NCI-H1436 treated with DMSO at 0.1 percent for 48 hours (cell line): ENCODE data around the gene SLC39A8.
"Not testable (repeated sequence)": the region's sequence is repeated elsewhere in the genome, so short reads cannot be mapped to it uniquely, and the experiment has no call there.

Experiments used
- DNase-seq: peaks from one replicate; lab custom pipeline; 2025; lab: John Stamatoyannopoulos, UW

Gene SLC39A8

DNA sequence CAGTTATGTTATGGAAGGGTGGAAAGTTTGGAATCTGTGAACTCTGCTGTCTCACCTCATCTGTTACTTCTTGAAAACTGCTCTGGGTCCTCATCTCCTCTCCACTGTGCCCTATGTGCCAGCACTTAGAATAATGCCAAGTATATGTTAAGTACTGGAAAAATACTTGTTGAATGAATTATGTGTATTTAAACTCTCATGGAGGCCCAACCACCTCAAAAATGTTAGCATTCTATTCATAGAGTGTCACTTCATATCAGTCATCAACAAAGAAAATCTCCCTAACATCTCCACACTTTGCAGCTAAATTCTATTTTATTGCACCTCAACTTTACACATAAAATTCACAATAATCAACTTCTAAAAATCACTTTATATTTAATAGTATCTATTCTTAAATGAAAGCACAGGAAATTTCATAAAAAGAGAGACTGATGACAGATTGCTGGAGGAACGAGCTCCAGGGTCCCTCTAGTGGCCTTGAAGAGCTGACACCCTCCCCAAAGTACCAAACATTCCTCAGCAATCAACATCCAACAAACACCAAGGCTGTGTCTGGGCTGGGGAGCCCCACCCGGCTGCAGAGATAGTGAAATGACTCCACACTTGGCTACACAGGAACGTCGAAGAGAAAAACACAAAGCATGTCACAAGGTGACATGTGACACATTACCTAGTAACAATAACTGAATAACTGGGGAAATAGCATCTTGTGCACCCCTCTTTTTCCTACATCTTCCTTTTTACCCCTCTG lies 45.8 kb downstream of the SLC39A8 start:
- no peak for DNase-seq

DNA sequence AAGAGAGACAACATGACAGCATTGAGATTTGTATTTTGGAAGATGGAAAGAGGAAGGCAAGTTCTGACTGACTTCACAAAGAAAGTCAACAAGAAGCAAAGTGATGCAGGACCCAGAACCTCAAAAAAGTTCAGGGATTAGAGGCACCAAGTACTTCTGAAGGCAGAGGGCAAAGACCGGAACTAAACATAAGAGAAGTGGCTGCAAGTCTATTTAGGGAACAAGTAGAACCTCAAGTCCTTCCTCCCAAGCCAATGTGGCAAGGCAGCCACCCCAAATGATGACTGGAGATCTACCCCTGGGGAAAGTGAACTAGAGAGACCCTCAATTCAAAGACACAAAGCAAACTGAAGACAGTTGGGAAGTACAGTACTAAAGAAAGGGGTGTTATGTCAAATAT lies 46.6 kb downstream of the SLC39A8 start:
- DNase-seq = no peak

DNA sequence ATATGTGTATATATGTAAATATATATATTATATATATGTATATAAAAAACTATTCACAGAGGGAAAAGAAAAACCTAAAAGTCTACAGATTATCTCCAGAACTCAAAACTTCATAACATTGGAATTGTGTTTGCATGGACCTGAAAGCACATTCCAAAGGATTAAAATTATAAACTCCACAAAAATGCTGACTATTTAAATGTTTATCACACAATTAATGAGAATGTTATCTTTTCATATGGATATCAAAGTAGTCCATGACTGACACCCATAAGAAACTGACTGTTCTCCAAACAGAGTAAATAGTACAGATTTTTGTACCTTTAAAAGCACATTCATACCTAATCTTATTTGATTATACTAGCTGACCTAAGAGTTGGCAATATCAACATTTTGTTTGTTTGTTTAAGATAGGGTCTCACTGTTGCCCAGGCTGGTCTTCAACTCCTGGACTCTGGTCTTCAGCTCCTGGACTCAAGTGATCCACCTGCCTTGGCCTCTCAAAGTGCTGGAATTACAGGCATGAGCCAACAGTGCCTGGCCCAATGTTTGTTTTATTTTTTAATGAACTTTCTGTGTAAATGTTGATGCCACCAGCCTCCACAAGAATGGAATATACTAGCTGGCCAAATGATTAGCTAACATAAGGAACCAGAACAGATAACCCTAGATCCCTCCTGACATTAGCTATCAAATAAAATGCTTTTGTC lies 50.0 kb downstream of the SLC39A8 start:
- no peak for DNase-seq

DNA sequence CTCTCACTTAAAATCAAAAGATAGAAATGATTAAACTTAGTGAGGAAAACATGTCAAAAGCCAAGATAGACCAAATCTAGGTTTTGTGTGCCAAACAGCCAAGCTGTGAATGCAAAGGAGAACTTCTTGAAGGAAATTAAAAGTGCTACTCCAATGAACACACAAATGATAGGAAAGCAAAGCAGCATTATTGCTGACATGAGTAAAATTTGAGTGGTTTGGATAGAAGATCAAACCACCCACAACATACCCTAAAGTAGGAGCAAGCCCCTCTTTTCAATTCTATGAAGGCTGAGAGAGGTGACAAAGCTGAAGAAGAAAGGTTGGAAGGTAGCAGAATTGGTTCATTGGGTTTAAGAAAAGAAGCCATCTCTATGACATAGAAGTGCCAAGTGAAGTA lies 56.8 kb downstream of the SLC39A8 start:
- DNase-seq = no peak

DNA sequence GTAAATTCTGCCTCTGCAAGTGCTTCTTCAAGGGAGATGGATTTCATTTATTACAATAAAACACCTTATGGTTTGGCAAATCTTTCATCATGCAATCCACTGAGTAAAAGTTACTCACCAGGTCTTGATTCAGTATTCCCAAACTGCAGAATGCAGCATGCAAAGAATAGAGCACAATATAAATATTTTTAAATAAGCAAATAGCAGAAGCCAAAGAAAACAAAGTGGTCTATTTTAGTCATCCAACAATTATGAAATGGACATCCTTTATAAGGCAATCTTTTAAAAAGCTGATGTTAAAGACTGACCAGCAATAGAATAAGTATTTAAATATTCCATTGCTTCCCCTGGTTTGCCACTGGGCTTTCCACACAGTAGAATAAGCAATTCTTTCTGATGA lies 59.5 kb downstream of the SLC39A8 start:
- no peak for DNase-seq

DNA sequence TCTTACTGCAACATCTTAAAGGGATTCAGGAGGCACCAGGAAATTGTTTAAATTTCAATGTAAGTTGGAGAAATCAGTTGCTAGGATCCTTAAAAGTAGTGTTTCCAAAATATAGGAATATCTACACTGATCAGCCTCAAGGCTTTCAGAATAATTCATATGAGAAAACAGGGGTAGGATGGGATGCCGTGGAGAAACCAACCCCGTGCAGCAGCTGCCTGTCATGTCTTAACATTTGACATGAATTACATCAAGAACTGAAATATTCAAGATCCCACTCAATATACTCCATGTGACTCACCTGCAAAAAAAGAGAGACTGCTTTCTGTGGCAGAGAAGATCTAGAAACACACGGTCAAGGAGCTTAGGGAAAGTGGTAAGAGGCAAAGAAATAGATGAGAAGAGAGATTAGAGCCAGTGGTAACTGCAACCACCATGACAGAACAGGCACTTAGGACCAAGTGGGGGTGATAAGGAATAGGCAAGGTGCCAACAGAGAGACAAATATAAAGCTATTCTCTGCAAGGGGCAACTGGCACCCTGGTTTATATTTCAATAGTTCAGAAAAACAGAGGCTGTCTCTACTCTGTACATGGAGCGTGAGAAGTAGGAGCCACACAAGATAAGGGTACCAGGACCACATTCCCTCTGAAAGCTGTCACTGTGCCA lies 64.0 kb downstream of the SLC39A8 start:
- DNase-seq = no peak

DNA sequence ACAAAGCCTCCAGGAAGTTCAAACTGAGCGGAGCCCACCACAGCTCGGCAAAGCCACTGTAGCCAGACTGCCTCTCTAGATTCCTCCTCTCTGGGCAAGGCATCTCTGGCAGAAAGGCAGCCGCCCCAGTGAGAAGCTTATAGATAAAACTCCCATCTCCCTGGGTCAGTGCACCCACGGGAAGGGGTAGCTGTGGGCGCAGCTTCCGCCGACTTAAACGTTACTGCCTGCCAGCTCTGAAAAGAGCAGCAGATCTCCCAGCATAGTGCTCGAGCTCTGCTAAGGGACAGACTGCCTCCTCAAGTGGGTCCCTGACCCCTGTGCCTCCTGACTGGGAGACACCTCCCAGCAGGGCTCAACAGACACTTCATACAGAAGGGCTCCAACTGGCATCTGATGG lies 72.0 kb downstream of the SLC39A8 start:
- not testable (repeated sequence) for DNase-seq

DNA sequence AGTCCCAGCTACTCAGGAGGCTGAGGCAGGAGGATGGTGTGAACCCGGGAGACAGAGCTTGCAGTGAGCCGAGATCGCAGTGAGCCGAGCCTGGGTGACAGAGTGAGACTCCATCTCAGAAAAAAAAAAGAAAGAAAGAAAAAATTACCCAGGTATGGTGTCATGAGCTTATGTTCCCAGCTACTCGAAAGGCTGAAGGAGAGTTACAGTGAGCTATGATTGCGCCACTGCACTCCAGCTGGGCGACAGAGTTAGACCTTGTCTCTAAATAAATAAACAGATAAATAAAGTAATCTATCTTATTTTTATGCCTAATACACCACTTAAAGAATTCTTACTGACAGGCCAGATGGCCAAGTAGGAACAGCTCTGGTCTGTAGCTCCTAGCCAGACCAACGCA lies 73.0 kb downstream of the SLC39A8 start:
- DNase-seq = no peak

DNA sequence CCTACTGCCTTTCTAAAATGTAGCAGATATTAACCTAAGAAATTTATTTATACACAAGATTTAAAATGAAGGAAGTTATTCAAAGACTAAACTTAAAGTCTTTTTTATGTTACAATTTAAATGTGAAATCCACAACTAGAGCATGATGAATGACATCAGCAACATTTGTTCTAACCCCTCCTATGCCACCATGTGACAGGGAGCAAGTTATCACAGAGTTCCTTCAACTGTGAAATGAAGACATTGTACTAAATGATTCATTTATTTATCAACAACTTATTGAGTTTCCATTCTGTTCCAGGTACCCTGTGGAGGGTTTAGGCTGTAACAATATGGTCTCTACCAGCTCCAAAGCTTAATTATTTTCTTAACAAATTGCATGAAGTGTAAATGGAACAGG lies 76.9 kb downstream of the SLC39A8 start:
- DNase-seq = no peak

DNA sequence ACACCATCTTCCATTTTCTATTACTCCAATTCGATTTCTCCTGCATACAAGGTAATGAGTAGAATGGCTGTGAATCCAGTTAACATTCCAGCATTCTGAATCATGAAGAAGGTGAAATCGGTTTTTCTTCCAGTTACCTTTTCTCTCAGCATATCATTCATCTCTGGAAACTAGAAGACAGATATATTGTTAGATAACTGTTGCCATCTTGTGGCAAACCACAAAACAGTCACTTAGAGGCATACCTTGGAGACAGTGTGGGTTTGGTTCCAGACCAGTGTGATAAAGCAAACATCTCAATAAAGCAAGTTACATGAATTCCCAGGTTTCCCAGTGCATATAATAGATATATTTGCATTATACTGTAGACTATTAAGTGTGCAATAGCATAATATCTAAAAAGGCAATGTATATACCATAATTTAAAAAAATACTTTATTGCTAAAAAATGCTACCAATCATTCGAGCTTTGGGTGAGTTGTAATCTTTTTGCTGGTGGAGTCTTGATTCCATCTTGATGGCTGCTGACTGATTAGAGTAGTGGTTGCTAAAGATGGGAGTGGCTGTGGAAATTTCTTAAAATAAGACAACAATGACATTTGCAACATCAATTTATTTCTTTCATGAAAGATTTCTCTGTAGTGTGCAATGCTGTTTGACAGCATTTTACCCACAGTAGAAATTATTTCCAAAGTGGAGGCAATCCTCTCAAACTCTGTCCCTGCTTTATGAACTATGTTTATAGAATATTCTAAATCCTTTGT lies 82.1 kb downstream of the SLC39A8 start:
- DNase-seq = no peak

DNA sequence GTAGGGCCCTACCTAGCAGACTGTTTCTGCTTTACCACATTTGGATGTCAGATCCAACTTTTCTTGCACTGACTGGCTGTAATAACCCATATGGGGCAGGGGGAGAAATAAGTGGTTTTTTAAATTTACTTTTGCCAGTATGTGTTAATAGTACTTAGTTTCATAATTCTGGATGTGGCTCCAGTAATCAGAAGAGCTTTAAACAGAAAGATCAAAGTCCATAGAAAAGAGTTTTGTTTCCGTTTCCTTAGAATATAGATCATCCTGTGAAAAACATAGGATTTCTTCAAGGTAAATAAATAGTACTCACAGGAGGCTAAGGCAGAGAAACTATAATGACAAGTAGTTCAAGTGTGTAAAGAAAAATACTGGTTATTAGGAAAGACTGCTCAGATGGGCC lies 85.6 kb downstream of the SLC39A8 start:
- no peak for DNase-seq

DNA sequence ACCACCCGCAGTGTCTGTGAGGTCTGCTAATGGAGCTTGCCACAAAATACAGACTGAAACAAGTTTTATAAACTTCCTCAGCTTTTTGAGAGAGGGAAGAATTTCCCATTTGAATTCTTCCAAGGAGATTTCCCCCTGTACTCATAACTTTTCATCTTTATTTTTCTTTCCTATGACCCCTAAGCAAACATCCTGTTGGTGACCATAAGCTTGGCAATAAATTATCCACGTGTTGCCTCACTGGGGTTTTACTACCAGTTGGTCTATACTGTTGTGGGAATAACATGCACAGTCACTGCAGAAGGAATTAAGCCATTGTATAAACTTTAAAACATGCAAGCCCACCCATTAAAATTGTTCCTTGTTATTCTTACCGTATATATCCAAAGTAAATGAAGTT lies 86.2 kb downstream of the SLC39A8 start:
- DNase-seq = no peak

DNA sequence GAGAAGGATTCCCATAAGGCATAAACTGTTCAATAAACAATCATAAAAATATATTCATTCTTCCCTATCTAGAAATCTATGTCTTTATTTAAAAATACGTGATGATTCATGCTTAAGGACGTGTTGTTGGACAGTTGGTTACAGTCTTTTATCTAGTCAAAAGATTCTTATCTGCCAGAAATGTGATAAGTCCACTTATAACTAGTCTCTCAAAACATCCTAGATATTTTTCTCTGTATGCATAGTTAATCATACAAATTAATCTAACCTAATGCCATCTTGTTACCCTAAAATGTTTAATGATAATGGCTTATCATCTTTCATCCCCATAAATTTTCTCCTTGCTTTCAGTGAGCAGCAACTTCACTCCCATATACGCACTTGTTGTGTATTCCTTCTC lies 89.0 kb downstream of the SLC39A8 start:
- DNase-seq = no peak

DNA sequence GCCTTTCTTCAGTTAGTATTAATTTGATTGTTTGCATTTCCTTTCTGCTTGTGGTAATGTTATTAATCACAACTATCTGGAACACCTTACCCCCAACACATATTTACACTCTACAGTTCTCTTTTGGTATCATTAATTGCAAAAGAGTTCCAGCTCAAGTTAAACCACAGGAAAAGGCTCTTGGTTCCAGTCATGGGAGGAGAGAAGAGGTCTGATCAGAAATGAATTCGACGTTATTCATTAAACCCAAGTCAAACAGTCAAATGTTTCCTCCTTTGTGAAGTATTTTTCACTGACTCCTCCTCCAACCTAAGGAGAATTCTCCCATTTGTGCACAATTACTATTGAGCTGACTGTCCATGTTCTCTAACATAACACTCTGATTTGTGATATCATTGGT lies 91.4 kb downstream of the SLC39A8 start:
- DNase-seq = no peak

DNA sequence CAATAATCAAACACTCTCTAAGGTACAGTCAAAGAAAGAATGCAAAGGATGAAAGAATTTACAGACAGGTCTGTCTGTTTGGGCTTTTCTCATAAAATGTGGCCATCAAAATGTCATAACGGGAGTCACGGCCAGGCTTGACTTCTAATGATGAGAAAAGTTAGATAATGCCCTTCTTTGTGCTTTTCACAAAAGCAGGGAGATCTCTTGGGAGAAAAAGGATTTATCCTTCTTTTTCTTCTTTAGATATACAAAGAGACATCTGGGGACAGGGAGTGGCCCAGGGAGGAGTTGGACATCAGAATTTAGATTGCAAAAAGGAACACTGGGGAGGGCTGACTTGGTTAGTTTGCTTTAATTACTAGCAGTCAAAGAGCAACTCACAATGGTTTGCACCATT lies 93.1 kb downstream of the SLC39A8 start:
- no peak for DNase-seq

DNA sequence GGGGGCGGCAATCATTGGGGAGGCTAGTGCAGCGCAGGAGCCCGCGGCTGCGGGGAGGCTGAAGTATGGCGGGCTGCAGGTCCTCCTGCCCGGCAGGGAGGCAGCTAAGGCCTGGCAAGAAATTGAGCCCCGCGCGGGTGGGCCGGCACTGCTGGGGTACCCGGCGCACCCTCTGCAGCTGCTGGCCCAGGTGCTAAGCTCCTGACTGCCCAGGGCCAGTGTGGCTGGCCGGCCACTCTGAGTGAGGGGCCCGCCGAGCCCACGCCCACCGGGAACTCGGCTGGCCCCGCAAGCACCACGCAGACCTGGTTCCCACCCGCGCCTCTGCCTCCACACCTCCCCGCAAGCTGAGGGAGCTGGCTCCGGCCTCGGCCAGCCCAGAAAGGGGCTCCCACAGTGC lies 94.9 kb downstream of the SLC39A8 start:
- no peak for DNase-seq

DNA sequence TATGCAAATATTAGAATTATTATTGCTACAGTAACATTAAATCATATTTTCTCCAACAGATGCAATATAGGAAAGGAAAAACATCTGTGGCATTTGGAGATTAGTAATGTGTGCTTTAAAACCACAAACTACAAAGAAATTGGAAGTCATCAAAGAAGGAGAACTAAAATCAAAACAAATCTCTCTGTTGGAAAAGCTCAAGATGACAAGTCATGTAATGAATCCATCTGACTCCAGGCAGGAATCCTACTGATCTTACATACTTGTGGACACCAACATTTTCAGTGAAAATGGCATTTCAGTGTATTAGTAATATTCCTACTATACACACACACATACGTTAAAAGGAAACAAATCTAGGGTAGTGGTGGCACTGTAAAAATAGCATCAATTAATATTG lies 98.2 kb downstream of the SLC39A8 start:
- no peak for DNase-seq

DNA sequence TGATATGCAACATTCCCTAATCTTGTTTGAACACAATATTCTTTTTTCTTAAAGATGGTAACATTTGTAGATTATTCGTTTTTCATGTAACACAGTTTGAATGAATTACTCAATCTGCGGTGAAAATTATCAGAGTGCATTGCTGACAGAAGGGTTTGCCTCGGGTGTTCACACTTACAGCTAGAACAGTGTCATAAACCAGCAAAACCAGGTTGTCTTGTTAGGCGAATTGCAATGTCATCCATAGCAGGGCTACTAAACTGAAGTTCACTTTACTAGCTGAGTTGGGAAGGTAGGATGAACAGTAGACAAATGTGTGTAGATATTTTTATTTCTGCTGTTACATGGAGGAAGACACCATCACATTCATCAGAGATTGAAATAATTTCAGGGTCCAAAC lies 98.9 kb downstream of the SLC39A8 start:
- DNase-seq = no peak

DNA sequence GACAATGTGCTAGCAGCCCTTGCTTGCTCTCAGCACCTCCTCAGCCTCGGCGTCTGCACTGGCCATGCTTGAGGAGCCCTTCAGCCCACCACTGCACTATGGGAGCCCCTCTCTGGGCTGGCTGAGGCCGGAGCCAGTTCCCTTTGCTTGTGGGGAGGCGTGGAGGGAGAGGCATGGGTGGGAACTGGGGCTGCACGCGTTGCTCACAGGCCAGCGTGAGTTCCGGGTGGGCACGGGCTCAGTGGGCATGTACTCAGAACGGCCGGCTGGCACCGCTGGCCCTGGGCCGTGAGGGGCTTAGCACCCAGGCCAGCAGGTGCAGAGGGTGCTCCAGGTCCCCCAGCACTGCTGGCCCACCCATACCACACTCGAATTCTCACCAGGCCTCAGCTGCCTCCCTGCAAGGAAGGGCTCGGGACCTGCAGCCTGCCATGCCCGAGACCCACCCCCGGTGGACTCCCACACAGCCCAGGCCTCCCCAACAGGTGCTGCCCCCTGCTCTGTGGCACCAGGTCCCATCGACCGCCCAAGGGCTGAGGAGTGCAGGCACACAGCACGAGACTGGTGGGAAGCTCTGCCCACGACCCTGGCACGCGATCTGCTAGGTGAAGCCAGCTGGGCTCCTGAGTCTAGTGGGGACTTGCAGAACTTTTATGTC lies 100.3 kb downstream of the SLC39A8 start:
- no peak for DNase-seq

DNA sequence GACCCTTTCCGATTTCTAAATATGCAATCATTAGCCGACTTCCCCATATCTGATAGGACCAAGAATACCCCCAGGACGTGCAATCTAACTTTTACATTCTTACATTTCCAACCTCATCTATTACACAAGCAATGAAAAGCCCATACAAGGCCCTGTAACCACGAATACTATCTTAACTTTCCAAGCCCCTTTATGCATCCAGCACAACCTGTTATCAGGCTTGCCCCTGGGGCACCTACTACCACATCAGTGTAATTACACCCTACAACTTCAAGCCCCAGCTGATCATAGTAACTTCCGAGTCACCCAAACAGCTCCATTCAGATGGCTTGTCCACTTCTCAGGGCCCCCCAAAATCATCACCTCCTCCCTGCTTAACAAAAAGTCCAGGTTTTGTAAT lies 102.0 kb downstream of the SLC39A8 start:
- DNase-seq = not testable (repeated sequence)

DNA sequence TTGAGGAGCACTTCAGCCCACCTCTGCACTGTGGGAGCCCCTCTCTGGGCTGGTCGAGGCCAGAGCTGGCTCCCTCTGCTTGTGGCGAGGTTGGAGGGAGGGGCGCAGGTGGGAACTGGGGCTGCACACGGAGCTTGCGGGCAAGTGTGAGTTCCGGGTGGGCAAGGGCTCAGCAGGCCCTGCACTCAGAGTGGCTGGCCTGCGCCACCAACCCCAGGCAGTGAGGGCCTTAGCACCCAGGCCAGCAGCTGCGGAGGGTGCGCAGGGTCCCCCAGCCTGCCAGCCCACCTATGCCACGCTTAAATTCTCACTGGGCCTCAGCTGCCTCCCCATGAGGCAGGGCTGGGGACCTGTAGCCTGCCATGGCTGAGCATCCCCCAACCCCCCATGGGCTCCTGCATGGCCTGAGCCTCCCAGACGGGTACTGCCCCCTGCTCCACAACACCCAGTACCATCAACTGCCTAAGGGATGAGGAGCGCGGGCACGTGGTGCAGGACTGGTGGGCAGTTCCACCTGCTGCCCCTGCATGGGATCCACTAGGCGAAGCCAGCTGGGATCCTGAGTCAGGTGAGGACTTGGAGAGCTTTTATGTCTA lies 110.9 kb downstream of the SLC39A8 start:
- no peak for DNase-seq

DNA sequence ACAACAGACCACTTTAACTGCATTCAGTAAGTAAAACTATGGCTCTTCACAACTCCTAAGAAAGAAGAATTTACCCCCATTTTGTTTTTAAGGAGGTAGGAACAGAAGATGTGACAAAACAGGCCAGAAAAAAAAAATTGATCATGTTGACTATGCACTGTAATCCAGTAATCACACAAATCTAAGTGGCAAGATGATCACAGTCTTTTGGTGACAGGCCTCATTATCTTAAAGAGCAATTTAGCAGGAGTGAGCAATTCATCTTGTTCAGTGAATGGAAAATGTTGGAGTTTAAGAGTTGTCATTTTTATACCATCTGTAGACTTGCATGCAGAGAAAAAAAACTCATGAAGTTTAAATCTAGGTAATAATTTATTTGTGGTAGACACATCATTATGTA lies 115.1 kb downstream of the SLC39A8 start:
- DNase-seq = no peak
